OCI-LY1 (cell line): ENCODE measurements around the gene SLC2A9.

Source experiments
- EZH2 ChIP-seq: fragments of 200-600 bp; sonication (generic), shearing (Covaris generic); IDR thresholded peaks from 2 replicates; pipeline ENCODE4 v1.8.0; 2017; ENCODE audit warnings: borderline replicate concordance, mixed run types, mild to moderate bottlenecking, antibody characterized with exemption, low read length, moderate library complexity, mixed read lengths
- TF ChIP-seq, protein P1 (sequence below): fragments of 200-600 bp; sonication (generic), shearing (Covaris generic); IDR thresholded peaks from 2 replicates; pipeline ENCODE4 v1.5.1; 2017; ENCODE audit warnings: mild to moderate bottlenecking, antibody characterized with exemption, low read length, moderate library complexity, mixed read lengths

GRCh38 chr4:9895333-9895705 lies 126.0 kb downstream of the SLC2A9 start:
- TF ChIP-seq, protein P1, sequence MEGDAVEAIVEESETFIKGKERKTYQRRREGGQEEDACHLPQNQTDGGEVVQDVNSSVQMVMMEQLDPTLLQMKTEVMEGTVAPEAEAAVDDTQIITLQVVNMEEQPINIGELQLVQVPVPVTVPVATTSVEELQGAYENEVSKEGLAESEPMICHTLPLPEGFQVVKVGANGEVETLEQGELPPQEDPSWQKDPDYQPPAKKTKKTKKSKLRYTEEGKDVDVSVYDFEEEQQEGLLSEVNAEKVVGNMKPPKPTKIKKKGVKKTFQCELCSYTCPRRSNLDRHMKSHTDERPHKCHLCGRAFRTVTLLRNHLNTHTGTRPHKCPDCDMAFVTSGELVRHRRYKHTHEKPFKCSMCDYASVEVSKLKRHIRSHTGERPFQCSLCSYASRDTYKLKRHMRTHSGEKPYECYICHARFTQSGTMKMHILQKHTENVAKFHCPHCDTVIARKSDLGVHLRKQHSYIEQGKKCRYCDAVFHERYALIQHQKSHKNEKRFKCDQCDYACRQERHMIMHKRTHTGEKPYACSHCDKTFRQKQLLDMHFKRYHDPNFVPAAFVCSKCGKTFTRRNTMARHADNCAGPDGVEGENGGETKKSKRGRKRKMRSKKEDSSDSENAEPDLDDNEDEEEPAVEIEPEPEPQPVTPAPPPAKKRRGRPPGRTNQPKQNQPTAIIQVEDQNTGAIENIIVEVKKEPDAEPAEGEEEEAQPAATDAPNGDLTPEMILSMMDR, result no peak
- TF ChIP-seq EZH2, result no peak
